Measurements from ENCODE around the gene FGD2.

GRCh38 chr6:37056112-37056403, 50.6 kb downstream of the FGD2 start:
- TF ChIP-seq, protein P1, sequence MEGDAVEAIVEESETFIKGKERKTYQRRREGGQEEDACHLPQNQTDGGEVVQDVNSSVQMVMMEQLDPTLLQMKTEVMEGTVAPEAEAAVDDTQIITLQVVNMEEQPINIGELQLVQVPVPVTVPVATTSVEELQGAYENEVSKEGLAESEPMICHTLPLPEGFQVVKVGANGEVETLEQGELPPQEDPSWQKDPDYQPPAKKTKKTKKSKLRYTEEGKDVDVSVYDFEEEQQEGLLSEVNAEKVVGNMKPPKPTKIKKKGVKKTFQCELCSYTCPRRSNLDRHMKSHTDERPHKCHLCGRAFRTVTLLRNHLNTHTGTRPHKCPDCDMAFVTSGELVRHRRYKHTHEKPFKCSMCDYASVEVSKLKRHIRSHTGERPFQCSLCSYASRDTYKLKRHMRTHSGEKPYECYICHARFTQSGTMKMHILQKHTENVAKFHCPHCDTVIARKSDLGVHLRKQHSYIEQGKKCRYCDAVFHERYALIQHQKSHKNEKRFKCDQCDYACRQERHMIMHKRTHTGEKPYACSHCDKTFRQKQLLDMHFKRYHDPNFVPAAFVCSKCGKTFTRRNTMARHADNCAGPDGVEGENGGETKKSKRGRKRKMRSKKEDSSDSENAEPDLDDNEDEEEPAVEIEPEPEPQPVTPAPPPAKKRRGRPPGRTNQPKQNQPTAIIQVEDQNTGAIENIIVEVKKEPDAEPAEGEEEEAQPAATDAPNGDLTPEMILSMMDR (IDR thresholded peaks at IDR 0.05 in 4 of 5, conservative IDR thresholded peaks at IDR 0.05 in 1 of 5) = no peak
- no peak for TF ChIP-seq POLR2A (IDR thresholded peaks at IDR 0.05)

Measured in gastrocnemius medialis (tissue), 4 donors.